22Rv1 (cell line): ENCODE measurements around the gene C8A.

ENCODE experiments used
- CTCF ChIP-seq: fragments of 450-650 bp; IDR thresholded peaks from 2 replicates; pipeline ENCODE4 v1.5.1; 2017; ENCODE audit warnings: mild to moderate bottlenecking
- ZFX ChIP-seq: fragments of 450-650 bp; IDR thresholded peaks from 2 replicates; pipeline ENCODE4 v1.6.1; 2017; ENCODE audit warnings: antibody characterized with exemption, borderline replicate concordance

DNA sequence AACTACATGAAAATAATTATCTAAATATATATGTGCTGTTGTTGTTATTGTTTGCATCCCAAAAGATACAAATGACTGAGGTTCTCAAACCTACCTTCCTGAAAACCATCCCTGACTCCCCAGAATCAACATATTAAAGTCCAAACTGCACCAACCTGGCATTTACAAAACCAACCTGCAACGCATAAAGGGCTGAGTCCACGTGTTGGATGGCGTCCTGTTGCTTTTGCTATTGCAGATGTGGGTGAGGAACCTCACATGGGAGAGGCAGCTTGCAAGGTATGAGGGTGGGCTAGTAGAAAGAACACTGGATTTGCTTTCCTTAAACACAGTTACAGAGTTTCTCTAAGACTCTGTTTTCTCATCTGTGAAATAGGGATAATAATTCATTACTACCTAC, 112.8 kb downstream of the C8A start:
- TF ChIP-seq CTCF (no peak), ZFX (no peak)
